A172 (cell line): Measurements from ENCODE around the gene FOXE3. TPM values are rescaled to one million over a fixed set of nuclear protein-coding genes. Genes with fewer than 3 reads are reported as not detected.

ENCODE experiments used
- DNase-seq: peaks from one replicate; pipeline ENCODE4 v3.0.0-alpha.2; 2015; ENCODE audit warnings: low spot score
- total RNA-seq: library from RNA; depleted of rRNA; stranded (reverse); fragments of >200 nt; shearing (Covaris generic); gene quantifications from 2 replicates; pipeline ENCODE4 v1.2.3, GENCODE V29; 2014

FOXE3 gene
- total RNA-seq, 1 experiment from 2014 or later, result not detected

DNA sequence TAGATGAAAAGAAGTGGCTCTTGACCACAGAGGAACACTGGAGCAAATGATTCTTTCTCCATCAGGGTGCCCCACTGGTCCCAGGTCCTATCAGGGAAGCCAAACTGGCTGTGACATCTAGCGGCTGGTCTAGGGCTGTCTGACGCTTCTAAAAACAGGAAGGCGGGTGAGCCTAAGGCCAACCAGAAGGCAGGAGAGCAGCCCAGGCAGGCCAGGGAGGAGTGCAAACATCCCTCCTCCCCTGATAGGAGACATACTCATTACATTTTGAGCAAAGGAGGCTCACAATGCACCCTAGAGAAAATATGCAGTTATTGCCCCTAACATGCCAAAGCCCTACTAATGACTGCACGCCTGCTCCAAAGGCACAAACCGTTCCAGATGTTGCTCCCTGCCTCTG is 10.4 kb upstream of the FOXE3 start:
- DNase-seq, result no peak

GRCh38 chr1:47406966-47407365 is 9.1 kb upstream of the FOXE3 start:
- no peak for DNase-seq

DNA sequence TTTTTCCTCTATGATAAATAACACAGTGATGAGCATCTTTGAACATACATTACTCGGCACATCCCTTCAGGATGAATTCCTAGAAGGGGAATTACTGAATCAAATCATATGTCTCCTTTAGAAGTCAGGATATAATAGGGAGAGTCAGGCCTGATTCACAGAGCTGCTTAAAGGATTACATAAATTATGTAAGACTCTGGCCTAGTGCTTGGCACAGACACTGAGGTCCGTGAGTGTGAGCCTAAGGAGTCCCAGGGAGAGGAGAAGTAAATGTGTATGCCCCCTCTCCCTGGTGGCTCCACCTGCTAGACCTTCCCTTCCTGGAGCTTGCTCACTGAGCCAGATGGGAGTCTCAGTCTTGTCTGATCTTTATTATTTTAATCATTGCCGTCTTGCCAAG is 8.6 kb upstream of the FOXE3 start:
- no peak for DNase-seq

DNA sequence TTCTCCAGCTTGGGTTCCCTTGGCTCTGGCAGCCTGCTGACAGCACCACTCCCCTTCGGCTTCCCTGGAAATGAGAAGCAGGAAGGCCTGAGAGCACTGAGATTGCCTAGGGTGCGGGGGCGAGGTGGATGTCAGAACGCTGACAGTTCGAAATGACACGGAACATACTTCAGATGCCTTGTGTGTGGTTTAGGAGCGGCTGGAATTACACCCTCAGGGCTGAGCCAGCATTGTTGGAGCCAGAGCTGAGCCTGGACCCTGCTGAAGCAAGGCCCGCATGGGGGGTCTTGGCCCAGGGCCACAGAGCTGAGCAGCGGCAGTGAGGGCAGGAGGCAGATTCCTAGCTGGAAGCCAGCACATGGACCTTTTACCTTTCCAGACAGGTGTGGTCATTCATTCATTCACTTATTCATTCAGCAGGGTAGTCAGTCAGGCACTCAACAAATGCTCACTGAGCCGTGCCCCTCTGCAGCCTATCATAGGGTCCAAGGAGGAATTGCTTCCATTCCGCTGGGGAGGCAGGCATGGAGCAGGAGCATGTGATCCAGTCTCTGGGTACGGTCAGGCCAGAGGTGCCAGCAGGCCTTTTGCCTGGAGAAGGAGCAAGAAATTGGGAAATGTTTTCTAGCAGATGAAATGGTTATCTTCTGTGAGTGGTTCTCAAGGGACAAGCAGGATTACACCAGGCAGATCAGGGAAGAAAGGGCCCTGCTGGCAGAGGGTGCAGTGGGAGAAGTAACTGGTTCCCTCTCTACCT is 6.6 kb upstream of the FOXE3 start:
- no peak for DNase-seq

DNA sequence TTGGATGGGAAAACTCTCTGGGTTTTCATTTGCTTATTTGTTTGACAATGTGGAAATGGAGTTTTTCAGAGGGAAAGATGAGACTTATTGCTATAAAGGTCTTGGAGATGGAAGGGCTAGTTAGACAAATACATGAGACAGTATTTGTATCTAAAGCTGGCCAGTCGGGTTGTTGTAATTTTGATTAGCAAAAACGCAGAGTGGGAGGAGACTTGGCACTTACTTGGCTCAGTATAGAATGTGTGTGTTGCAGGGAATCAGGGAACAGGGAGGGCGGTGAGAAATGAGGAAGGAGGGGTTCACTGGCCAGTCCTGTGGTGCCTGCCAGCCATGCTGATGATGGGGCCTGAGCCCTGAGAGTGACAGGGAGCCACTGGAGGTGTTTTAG is 6.0 kb upstream of the FOXE3 start:
- no peak for DNase-seq

DNA sequence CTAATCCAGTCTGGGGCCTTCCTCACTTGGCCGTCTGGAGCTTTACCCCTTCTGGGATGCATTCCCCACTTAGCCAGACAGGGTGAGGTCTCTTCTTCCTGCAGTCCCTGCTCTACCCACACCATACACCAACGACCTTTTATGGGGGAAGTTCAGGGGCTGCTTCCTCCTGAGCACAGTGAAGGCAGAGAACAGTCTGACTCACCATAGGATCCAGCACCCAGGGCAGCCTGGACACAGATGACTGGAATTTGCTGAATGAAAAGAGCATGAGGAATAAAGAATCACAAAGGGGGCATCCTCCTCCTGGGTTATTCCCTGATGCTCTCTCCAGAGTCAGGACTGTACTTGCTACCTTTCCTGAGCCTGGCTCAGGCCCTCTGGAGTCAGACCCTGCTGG is 4.6 kb upstream of the FOXE3 start:
- DNase-seq, result no peak

- DNase-seq, result no peak
Measured at GRCh38 chr1:47412437-47412836, 3.6 kb upstream of the FOXE3 start.

DNA sequence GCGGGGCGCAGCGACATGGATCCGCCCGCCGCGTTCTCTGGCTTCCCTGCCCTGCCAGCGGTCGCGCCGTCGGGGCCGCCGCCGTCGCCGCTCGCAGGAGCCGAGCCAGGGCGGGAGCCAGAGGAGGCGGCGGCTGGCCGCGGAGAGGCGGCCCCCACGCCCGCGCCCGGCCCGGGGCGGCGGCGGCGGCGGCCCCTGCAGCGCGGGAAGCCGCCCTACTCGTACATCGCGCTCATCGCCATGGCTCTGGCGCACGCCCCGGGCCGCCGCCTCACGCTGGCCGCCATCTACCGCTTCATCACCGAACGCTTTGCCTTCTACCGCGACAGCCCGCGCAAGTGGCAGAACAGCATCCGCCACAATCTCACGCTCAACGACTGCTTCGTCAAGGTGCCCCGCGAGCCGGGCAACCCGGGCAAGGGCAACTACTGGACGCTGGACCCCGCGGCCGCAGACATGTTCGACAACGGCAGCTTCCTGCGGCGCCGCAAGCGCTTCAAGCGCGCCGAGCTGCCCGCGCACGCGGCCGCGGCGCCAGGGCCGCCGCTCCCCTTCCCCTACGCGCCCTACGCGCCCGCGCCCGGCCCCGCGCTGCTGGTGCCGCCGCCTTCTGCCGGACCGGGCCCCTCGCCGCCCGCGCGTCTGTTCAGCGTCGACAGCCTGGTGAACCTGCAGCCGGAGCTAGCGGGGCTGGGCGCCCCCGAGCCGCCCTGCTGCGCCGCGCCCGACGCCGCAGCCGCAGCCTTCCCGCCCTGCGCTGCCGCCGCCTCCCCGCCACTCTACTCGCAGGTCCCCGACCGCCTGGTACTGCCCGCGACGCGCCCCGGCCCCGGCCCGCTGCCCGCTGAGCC is 459 bp downstream of the FOXE3 start:
- no peak for DNase-seq

- no peak for DNase-seq
Measured at GRCh38 chr1:47417170-47418044, 1.3 kb downstream of the FOXE3 start.

GRCh38 chr1:47418122-47418521 is 2.0 kb downstream of the FOXE3 start:
- DNase-seq, result no peak

DNA sequence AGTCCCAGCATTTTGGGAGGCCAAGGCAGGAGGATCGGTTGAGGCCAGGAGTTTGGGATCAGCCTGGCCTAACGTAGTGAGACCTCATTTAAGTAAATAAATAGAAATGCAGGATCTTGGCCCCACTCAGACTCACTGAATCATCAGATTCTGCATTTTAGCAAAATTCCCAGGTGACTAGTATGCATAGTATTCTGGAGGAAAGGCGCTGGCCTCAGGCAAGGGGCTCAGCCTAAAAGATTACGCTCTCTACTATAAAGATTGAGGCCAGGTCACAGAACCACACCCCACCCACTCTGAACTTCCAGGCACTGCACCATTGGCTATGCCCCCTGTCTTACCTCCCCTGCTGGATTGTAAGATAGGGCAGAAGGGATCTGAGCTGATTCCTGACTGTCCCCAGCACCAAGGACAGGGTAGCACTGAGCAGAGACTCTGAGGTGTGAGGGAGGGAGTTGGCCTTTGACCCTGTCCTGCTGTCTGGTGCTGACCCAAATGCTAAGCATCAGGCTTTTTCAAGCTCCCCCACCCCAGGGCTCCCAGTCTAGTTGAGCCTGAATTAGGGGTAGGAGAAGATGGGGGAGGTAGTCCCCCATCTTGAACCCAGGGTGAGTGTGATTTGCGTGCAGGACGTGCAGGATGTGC is 2.7 kb downstream of the FOXE3 start:
- DNase-seq, result no peak

- DNase-seq, result no peak
Measured at GRCh38 chr1:47420547-47420946, 4.5 kb downstream of the FOXE3 start.

DNA sequence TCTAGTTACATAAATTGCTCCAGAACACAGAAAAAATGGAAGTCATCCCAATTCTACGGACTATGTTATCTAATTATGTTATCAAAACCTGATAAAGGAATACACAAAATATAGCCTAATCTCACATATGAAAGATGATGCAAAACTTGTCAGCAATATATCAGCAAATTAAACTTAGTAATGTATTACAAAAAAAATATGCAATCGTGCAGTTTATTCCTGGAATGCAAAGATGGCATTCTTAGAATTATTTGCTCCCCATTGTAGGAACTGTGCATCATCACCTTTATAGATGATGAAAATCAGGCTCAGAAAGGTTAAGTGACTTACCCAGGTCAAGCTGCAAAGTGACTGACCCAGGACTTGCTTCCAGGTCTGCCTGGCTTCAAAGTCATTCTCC is 7.8 kb downstream of the FOXE3 start:
- no peak for DNase-seq

- peak; percentile 61 for DNase-seq
Measured at GRCh38 chr1:47424336-47424982, 8.4 kb downstream of the FOXE3 start.

GRCh38 chr1:47431534-47431933 is 15.4 kb downstream of the FOXE3 start:
- DNase-seq, result peak; percentile 17

DNA sequence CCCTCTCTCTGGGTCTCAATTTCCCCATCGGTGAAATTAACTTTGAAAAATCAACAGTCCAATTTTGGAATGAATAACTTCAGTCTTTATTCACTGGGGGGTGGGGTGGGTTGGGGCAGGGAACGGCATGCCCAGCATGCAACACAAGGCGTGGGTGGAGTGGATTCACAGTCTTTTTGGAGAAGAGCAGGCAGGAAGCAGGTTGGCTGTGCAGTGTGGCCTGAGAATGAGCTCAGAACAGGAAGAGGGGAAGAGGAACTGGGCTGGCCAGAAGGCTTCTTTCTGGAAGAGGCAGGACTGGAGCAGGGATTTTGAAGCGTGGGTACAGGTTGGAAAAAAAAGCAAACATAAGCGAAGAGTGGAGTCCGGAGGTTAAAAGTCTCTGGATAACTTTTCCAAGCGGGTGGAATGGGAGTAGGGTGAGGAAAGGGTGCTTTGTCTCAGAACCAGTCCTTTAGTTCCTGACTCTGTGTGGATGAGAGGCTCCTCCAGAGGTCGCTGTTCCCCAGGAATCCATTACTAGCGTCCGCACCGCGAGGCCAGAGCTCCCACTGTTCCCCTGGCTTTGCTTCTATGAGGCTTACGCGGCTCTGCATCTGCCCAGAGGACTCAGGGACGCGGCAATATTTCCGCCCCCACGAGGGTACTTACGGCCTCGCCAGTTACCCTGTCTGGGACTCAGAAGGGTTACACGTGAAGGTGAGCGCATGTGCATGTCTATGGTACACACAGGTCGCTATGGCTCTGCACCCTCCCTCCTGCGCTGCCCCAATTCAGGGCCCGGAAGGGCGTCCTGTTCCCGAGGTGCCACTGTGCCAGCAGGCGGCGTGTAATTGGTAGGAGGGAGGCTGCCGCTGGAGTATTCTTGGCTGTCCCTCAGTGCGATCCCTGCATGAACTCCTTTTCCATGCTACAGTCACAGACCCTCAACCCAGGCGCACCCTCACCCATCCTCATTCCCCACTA is 16.3 kb downstream of the FOXE3 start:
- DNase-seq, result peak; percentile 46

DNA sequence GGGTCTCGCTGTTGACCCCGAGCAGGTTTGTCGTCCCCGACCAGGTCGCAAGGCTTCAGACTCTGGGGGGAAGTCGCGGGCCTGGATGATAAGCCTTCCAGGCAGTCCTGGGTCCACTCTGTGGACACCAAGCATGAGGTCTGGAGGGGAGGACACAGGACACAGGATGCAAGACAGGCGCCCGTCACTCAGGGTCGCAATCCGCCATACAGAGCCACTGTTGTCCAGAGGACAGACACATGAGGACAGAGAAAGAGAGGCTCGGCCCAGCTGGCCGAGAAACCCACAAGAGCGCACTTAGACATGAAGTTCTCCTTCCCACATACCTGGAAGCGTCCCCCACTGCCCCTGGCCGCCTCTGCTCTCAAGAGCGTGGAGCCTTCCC is 16.9 kb downstream of the FOXE3 start:
- DNase-seq, result no peak

GRCh38 chr1:47433477-47434050 is 17.5 kb downstream of the FOXE3 start:
- no peak for DNase-seq

DNA sequence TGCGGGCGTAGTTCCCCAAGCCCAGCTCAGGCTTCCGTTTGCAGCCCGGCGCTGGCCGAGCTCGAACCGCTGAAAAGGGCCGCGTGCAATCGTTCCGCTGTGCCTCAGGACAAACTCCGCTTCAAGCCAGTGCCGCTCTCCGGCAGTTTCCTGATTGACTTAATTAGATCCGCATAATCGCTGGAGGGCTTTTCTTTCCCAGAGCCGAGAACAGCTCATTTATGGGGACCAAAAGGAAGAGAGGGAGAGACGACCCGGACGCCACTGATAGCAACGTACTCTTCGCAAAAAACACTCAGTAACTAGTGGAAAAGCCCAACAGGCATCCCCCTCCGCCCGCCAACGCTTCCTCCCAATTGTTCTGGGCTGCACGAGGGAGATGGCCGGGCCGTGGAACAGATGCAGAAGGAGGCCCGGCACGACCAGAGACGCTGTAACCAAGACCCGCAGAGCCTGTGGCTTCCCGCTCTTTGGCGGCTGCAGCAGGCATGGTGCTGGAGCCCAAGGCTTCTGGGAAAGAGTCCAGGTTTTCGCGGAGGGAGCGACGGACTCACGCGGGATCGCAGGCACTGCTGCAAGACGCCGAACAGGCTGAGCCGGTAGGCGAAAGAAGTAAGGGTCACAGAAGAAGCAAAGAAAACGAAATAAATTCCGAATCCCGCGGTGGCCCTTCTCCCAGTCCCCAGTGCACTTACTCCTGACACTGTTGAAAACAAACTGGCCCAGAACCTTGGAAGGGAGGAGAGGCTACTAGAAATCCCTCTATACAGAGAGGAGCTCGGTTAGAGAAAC is 18.2 kb downstream of the FOXE3 start:
- no peak for DNase-seq
